BJ (cell line): Measurements from ENCODE around the gene ARHGAP18. TPM values are rescaled to one million over a fixed set of nuclear protein-coding genes. Genes with fewer than 3 reads are reported as not detected.

Experiments
- CTCF ChIA-PET: fragments of 350-600 bp; formaldehyde crosslinking; extraction: SDS; loops from one replicate; lab custom pipeline; 2021; ENCODE audit warnings: antibody characterized with exemption, inconsistent platforms; lab: Yijun Ruan, JAX
- POLR2A ChIA-PET: fragments of 300-600 bp; sonication (Branson Sonifier 250); formaldehyde crosslinking; extraction: SDS; loops from one replicate; lab custom pipeline; 2021; ENCODE audit warnings: antibody characterized with exemption; lab: Charles Lee
- DNase-seq: peaks from one replicate; pipeline ENCODE4 v3.0.0-alpha.2; 2011; ENCODE audit warnings: low read depth
- H3K27me3 ChIP-seq: 2 replicates; pipeline ENCODE4 v1.6.0; 2011; ENCODE audit warnings: low read length; ENCODE audit not compliant: control insufficient read depth, insufficient read depth
- H3K36me3 ChIP-seq: 2 replicates; pipeline ENCODE4 v1.5.1; 2011; ENCODE audit warnings: low read length; ENCODE audit not compliant: control insufficient read depth, insufficient read depth
- H3K4me3 ChIP-seq: 2 replicates; pipeline ENCODE4 v1.5.1; 2011; ENCODE audit warnings: low read depth, mild to moderate bottlenecking, control low read depth, low read length
- polyA plus RNA-seq: library from polyadenylated mRNA; depleted of rRNA; stranded (reverse); fragments of >200 nt; gene quantifications from 2 replicates; pipeline ENCODE4 v1.2.3, GENCODE V29; 2011
- TF ChIP-seq, protein P1 (sequence below): IDR thresholded peaks from 2 replicates; pipeline ENCODE4 v1.5.1; 2011; ENCODE audit warnings: low read depth, mild to moderate bottlenecking, control low read depth, inconsistent platforms, low read length, moderate library complexity; ENCODE audit not compliant: insufficient read depth

ARHGAP18 gene
- polyA plus RNA-seq, 1 experiment = 9.8 TPM

DNA sequence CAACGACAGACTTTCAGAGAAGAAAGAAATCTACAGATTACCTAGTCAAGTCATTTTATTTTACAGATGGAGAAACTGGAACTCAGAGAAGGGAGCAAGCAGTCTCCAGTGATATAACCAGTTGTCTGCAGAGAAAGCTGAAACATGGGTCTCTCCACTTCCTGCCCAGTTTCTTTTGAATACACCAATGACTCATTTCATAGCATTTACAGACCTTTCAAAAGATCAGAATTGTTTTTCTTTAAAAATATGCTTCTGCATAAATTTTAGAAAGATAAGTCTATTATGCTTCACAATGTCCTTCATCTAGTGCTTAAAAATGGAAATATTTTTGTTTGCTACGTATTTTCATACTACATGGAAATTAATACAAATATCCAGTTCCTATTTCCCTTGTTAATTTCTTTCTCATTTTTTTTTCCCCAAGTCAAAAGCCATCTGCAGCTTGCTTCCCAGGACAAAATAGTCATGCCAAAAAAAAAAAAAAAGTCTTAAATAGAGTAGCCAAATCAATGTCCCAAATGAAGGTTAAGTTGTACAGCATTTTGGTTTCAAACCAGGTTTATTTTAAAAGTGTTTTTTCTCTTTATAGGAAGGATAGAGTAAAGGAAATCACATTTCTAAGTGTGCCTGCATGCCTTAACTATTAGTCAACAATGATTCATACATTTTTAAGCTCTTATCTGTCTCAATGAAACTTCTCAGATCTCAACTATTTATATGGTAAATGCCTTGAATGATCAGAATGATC is 36.9 kb downstream of the ARHGAP18 start:
- ChIA-PET CTCF (interaction anchor here (1.0 to 1.5 kb wide), 2 partner anchors 73 to 77 kb away, joined by 3 to 6 read pairs; no protein-coding TSS in a partner anchor), POLR2A (interaction anchor here (0.6 to 0.8 kb wide), 2 partner anchors 37 to 40 kb away, joined by 3 read pairs; partner anchors contain the start of gene ARHGAP18)
- peak; percentile 38 for DNase-seq
- Histone ChIP-seq H3K4me3 (no peak overlapping the region), H3K36me3 (no peaks in the 10 kb centered on the region), H3K27me3 (no peaks in the 10 kb centered on the region)
- TF ChIP-seq, protein P1, sequence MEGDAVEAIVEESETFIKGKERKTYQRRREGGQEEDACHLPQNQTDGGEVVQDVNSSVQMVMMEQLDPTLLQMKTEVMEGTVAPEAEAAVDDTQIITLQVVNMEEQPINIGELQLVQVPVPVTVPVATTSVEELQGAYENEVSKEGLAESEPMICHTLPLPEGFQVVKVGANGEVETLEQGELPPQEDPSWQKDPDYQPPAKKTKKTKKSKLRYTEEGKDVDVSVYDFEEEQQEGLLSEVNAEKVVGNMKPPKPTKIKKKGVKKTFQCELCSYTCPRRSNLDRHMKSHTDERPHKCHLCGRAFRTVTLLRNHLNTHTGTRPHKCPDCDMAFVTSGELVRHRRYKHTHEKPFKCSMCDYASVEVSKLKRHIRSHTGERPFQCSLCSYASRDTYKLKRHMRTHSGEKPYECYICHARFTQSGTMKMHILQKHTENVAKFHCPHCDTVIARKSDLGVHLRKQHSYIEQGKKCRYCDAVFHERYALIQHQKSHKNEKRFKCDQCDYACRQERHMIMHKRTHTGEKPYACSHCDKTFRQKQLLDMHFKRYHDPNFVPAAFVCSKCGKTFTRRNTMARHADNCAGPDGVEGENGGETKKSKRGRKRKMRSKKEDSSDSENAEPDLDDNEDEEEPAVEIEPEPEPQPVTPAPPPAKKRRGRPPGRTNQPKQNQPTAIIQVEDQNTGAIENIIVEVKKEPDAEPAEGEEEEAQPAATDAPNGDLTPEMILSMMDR = no peak

DNA sequence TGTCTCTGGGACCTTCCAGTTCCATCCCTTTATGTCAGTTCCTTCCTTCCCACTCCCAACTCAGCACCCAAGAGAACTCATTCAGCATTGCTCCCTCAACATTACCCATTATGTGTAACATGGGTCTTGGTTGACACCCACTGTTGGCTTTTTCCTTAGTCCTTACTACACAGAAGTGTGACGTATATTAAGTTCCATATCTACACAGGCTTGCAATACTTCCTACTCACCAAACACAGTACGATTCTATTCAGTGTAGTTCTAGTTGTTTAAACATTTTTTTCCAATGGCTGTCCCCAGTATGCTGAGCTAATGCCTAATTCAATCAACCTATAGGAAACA is 37.7 kb downstream of the ARHGAP18 start:
- ChIA-PET POLR2A (no interaction called here), CTCF (interaction anchor here (1.0 to 1.5 kb wide), 2 partner anchors 72 to 78 kb away, joined by 3 to 6 read pairs; no protein-coding TSS in a partner anchor)
- no peak for DNase-seq
- no peaks in the 10 kb centered on the region for H3K36me3 ChIP-seq
- H3K4me3 ChIP-seq = no peak overlapping the region
- TF ChIP-seq, protein P1 = no peak
- no peaks in the 10 kb centered on the region for H3K27me3 ChIP-seq

DNA sequence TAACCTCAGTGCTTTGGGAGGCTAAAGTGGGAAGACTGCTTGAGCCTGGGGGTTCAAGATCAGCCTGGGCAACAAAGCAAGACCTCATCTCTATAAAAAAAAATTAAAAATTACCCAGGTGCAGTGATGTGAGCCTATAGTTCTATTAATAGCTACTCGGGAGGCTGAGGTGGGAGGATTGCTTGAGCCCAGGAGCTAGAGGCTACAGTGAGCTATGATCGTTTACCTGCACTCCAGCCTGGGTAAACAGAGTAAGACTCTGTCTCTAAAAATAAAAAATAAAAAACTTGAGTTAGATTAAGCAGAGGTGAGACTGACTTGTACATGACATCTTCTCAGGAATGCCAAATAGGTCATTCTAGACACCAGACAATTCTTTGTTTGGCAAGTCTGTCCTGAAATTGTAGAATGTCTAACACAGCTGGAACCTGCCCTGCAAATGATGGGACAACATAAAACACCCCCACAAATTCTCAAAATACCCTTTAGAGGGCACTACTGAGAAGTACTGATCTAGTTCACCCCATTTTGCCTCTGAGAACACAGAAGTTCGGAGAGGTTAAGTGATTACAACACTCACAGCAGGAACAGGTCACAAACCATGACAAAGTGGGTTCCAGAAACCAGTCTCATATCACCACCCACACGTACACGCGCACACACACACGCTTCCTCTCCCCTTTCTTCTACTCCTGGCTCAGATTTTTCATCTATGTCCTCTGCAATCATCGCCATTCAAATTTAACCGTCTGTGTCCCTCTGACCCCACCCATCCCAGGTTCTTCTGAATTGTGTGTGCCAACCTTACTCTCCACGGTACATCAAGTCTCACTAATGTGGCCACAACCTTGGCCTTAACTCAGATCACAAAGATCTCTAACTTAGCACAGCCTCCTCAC is 38.3 kb downstream of the ARHGAP18 start:
- Histone ChIP-seq H3K4me3 (no peak overlapping the region), H3K27me3 (no peaks in the 10 kb centered on the region), H3K36me3 (no peaks in the 10 kb centered on the region)
- no peak for DNase-seq
- POLR2A ChIA-PET = no interaction called here
- TF ChIP-seq, protein P1 = no peak
- CTCF ChIA-PET = interaction anchor here (0.7 kb wide), 1 partner anchor 10 kb away, joined by 3 read pairs; no protein-coding TSS in a partner anchor

DNA sequence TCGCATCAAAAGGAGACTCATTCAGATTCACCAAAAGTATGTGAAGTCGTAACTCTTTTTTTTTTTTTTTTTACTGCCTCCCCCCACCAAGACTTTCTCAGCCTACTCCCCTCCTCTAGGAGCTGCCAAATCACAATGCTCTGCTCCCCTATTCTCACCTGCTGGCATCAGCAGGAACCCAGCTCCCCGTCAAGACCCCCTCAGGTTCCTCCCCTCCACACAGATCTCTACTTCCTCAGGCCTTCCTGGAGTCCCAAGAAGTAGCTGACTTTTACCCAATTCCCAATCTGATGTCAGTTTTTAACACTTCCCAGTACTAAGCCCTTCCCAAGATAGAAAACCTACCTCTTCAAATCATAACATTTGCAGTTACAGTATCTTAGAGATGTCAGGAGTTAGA is 39.3 kb downstream of the ARHGAP18 start:
- H3K4me3 ChIP-seq = no peak overlapping the region
- CTCF ChIA-PET = no interaction called here
- DNase-seq = no peak
- TF ChIP-seq, protein P1 = no peak
- no peaks in the 10 kb centered on the region for H3K27me3 ChIP-seq
- no peaks in the 10 kb centered on the region for H3K36me3 ChIP-seq
- POLR2A ChIA-PET = no interaction called here

DNA sequence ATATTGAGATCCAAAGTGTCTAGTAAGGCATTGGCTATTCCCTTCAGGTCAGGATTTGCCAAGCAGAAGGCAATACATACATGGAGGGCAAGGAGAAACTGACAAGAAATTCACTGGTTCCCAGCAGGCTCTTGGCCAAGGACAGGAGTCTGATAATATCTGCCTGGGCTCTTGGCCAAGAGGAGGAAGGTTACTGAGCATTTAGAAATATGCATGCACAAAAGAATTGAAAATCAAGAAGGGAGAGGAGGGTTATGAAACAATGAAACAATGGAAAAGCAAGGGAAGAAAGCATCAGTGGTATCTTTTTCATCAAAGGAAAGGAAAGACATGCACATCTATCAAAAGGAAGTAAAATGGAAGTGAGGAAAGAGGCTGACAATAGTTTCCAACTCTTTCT is 42.4 kb downstream of the ARHGAP18 start:
- Histone ChIP-seq H3K4me3 (no peak overlapping the region), H3K27me3 (no peaks in the 10 kb centered on the region), H3K36me3 (no peaks in the 10 kb centered on the region)
- ChIA-PET CTCF (no interaction called here), POLR2A (no interaction called here)
- DNase-seq = no peak
- TF ChIP-seq, protein P1 = no peak
